HFFc6 (cell line): ENCODE measurements around the gene SYNGR2. TPM values are rescaled to one million over a fixed set of nuclear protein-coding genes. Genes with fewer than 3 reads are reported as not detected.

ENCODE experiments used
- DNase-seq: peaks from one replicate; pipeline ENCODE4 v3.0.0-alpha.2; 2018
- H3K27ac Mint-ChIP-seq: 2 replicates; pipeline ENCODE4 v1.8.0; 2020; ENCODE audit warnings: mild to moderate bottlenecking, mixed read lengths
- H3K27me3 Mint-ChIP-seq: 2 replicates; pipeline ENCODE4 v1.8.0; 2021; ENCODE audit warnings: mild to moderate bottlenecking, moderate library complexity, mixed read lengths; ENCODE audit not compliant: insufficient read depth
- H3K36me3 Mint-ChIP-seq: 2 replicates; pipeline ENCODE4 v1.8.0; 2021; ENCODE audit warnings: low read depth, mixed read lengths
- H3K4me1 Mint-ChIP-seq: 2 replicates; pipeline ENCODE4 v1.8.0; 2020; ENCODE audit warnings: low read depth, mixed read lengths
- H3K4me3 Mint-ChIP-seq: 2 replicates; pipeline ENCODE4 v1.8.0; 2020; ENCODE audit warnings: mild to moderate bottlenecking, moderate library complexity, mixed read lengths
- H3K9me3 Mint-ChIP-seq: 2 replicates; pipeline ENCODE4 v1.8.0; 2020; ENCODE audit warnings: mild to moderate bottlenecking, mixed read lengths
- CTCF ChIP-seq: fragments of 200-600 bp; sonication (generic); IDR thresholded peaks from 2 replicates; pipeline ENCODE4 v1.5.0; 2021; ENCODE audit warnings: antibody characterized with exemption, mild to moderate bottlenecking
- total RNA-seq, 6 experiments: library from RNA; stranded (reverse); fragmentation: NEBNext Ultra II Directional; extraction: Animal tissue kit (Norgen Biotek cat#: 25700); gene quantifications; 2 replicates in 1 of 6; 3 replicates in 5 of 6; pipeline ENCODE4 v1.2.3, GENCODE V29; 2021

The SYNGR2 gene
- total RNA-seq, 6 experiments from 2014 or later: 44.6 to 104 (median 54.7) TPM

GRCh38 chr17:78147315-78147998 lies 20.9 kb upstream of the SYNGR2 start:
- TF ChIP-seq CTCF: no peak
- no peak for DNase-seq
- H3K27ac Mint-ChIP-seq: no peak overlapping the region
- no peaks in the 10 kb centered on the region for H3K36me3 Mint-ChIP-seq
- peaks cover 24% of the 10 kb centered on the region for H3K27me3 Mint-ChIP-seq
- H3K9me3 Mint-ChIP-seq: no peaks in the 10 kb centered on the region
- H3K4me1 Mint-ChIP-seq: peaks cover 9% of the 10 kb centered on the region
- H3K4me3 Mint-ChIP-seq: no peak overlapping the region

- no peaks in the 10 kb centered on the region for H3K36me3 Mint-ChIP-seq
- no peak for DNase-seq
- no peak for TF ChIP-seq CTCF
- no peak overlapping the region for H3K4me3 Mint-ChIP-seq
- H3K4me1 Mint-ChIP-seq: peaks cover 9% of the 10 kb centered on the region
- H3K27ac Mint-ChIP-seq: no peak overlapping the region
- H3K9me3 Mint-ChIP-seq: no peaks in the 10 kb centered on the region
- peaks cover 22% of the 10 kb centered on the region for H3K27me3 Mint-ChIP-seq
These were observed 19.9 kb upstream of the SYNGR2 start for GRCh38 chr17:78148286-78149016.

GRCh38 chr17:78151514-78152008 lies 16.8 kb upstream of the SYNGR2 start:
- Mint-ChIP-seq H3K4me1 (no peaks in the 10 kb centered on the region), H3K27me3 (peaks cover 24% of the 10 kb centered on the region)

GRCh38 chr17:78154903-78155811 lies 13.2 kb upstream of the SYNGR2 start:
- Mint-ChIP-seq H3K4me1 (peaks cover 9% of the 10 kb centered on the region), H3K9me3 (no peaks in the 10 kb centered on the region), H3K4me3 (no peak overlapping the region), H3K27me3 (peaks cover 10% of the 10 kb centered on the region), H3K27ac (no peak overlapping the region), H3K36me3 (no peaks in the 10 kb centered on the region)
- no peak for DNase-seq
- no peak for TF ChIP-seq CTCF

More at GRCh38 chr17:78151514-78152008, 16.8 kb upstream of the SYNGR2 start:
- no peaks in the 10 kb centered on the region for H3K9me3 Mint-ChIP-seq
- DNase-seq: no peak
- no peaks in the 10 kb centered on the region for H3K36me3 Mint-ChIP-seq
- no peak overlapping the region for H3K4me3 Mint-ChIP-seq
- H3K27ac Mint-ChIP-seq: no peak overlapping the region
- no peak for TF ChIP-seq CTCF

GRCh38 chr17:78159575-78160158 lies 8.7 kb upstream of the SYNGR2 start:
- H3K27ac Mint-ChIP-seq: no peak overlapping the region; the same call in 1 of the 2 replicates

More at GRCh38 chr17:78159575-78160158, 8.7 kb upstream of the SYNGR2 start:
- H3K9me3 Mint-ChIP-seq: no peaks in the 10 kb centered on the region
- H3K4me1 Mint-ChIP-seq: peaks cover 10% of the 10 kb centered on the region
- TF ChIP-seq CTCF: no peak
- H3K27me3 Mint-ChIP-seq: peaks cover 9% of the 10 kb centered on the region
- H3K36me3 Mint-ChIP-seq: no peaks in the 10 kb centered on the region
- peak overlapping the region; percentile 18; the same call in 1 of the 2 replicates for H3K4me3 Mint-ChIP-seq
- DNase-seq: peak; percentile 46
